Subcutaneous abdominal adipose tissue (tissue), 5 donors: ENCODE results near the gene NIPBL.
"Not testable (repeated sequence)": the region's sequence is repeated elsewhere in the genome, so short reads cannot be mapped to it uniquely, and the experiment has no call there.

ENCODE experiments used
- H3K27ac ChIP-seq: one replicate; pipeline ENCODE4 v1.7.0; 2013; ENCODE audit warnings: low read depth, mild to moderate bottlenecking, inconsistent platforms, low read length, moderate library complexity
- H3K27me3 ChIP-seq, 5 donors: one replicate each; pipeline ENCODE4 v1.7.0; 2013; ENCODE audit warnings: low read length in 5 of 5, inconsistent platforms in 1 of 5; ENCODE audit not compliant: control insufficient read depth in 5 of 5, insufficient read depth in 4 of 5
- H3K36me3 ChIP-seq, 5 donors: one replicate each; pipeline ENCODE4 v1.7.0; 2013; ENCODE audit warnings: low read length in 5 of 5; ENCODE audit not compliant: control insufficient read depth in 5 of 5, insufficient read depth in 5 of 5
- H3K4me1 ChIP-seq, 5 donors: one replicate each; pipeline ENCODE4 v1.7.0; 2013; ENCODE audit warnings: low read length in 5 of 5, mild to moderate bottlenecking in 3 of 5, moderate library complexity in 1 of 5; ENCODE audit not compliant: control insufficient read depth in 5 of 5, insufficient read depth in 5 of 5
- H3K4me3 ChIP-seq, 5 donors: one replicate each; pipeline ENCODE4 v1.7.0; 2013; ENCODE audit warnings: low read length in 5 of 5, low read depth in 1 of 5
- H3K9ac ChIP-seq, 5 donors: one replicate each; pipeline ENCODE4 v1.7.0; 2013; ENCODE audit warnings: low read length in 5 of 5, mild to moderate bottlenecking in 4 of 5, moderate library complexity in 3 of 5
- H3K9me3 ChIP-seq, 5 donors: one replicate each; pipeline ENCODE4 v1.7.0; 2013; ENCODE audit warnings: low read length in 5 of 5; ENCODE audit not compliant: control insufficient read depth in 5 of 5
- donor health status: healthy.
- donor health status: healthy.
- donor health status: healthy.
- donor health status: healthy.
- donor health status: healthy.

Gene NIPBL, protein sequence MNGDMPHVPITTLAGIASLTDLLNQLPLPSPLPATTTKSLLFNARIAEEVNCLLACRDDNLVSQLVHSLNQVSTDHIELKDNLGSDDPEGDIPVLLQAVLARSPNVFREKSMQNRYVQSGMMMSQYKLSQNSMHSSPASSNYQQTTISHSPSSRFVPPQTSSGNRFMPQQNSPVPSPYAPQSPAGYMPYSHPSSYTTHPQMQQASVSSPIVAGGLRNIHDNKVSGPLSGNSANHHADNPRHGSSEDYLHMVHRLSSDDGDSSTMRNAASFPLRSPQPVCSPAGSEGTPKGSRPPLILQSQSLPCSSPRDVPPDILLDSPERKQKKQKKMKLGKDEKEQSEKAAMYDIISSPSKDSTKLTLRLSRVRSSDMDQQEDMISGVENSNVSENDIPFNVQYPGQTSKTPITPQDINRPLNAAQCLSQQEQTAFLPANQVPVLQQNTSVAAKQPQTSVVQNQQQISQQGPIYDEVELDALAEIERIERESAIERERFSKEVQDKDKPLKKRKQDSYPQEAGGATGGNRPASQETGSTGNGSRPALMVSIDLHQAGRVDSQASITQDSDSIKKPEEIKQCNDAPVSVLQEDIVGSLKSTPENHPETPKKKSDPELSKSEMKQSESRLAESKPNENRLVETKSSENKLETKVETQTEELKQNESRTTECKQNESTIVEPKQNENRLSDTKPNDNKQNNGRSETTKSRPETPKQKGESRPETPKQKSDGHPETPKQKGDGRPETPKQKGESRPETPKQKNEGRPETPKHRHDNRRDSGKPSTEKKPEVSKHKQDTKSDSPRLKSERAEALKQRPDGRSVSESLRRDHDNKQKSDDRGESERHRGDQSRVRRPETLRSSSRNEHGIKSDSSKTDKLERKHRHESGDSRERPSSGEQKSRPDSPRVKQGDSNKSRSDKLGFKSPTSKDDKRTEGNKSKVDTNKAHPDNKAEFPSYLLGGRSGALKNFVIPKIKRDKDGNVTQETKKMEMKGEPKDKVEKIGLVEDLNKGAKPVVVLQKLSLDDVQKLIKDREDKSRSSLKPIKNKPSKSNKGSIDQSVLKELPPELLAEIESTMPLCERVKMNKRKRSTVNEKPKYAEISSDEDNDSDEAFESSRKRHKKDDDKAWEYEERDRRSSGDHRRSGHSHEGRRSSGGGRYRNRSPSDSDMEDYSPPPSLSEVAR (N-terminal part only)

DNA sequence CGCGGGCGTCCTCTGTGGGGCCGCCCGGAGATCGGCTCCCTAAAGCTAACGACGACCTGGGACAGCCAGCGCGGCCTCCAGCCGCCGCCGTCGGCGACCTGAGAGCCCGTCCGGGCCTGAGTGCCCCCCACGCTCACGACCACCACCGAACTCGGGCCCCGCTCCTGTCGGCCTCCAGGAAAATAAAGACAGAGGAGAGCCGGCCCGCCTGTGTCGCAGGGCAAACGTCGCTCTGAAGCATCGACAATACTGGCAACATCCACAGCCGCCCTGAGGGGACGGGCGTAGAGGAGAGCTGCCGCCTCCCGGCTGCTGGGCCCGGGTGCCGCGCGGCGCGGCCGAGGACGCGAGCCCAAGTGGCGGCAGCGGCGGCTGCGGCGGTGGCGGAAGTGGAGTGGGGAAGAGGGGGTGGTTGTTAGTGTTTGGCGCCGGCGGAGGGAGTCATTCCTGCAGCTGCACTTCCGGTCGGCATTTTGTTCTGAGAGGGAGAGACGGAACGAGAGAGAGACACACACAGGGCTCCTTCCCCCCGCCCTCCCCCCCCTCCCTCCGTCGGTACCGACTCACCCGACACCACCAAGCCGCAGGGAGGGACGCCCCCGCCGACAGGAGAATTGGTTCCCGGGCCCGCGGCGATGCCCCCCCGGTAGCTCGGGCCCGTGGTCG lies at the start of gene NIPBL:
Gene NIPBL (plus strand): TSS at position 471 of the 666 bp plus-strand sequence. CDS start 76,928 bp downstream, outside the sequence.
- H3K27me3 ChIP-seq: no peaks in the 10 kb centered on the region
- peak within 1 kb of the TSS; percentile 98 for H3K27ac ChIP-seq
- H3K9me3 ChIP-seq: no peaks in the 10 kb centered on the region

GRCh38 chr5:36832274-36832673 lies 44.3 kb upstream of the NIPBL start:
- H3K36me3 ChIP-seq: no peaks in the 10 kb centered on the region
- no peak overlapping the region for H3K9ac ChIP-seq
- no peak overlapping the region for H3K27ac ChIP-seq
- H3K27me3 ChIP-seq: no peaks in the 10 kb centered on the region
- peaks cover 0 to 1% (median 0%) of the 10 kb centered on the region in 5 donors for H3K4me1 ChIP-seq
- no peak overlapping the region for H3K4me3 ChIP-seq
- H3K9me3 ChIP-seq: no peaks in the 10 kb centered on the region

More for the DNA sequence above, at the start of gene NIPBL:
- Histone ChIP-seq H3K4me1 (peaks cover 0 to 54% (median 44%) of the 10 kb centered on the region in 5 donors), H3K36me3 (no peaks in the 10 kb centered on the region), H3K4me3 (peak within 1 kb of the TSS; percentile 98 to 99 (median 98)), H3K9ac (peak within 1 kb of the TSS; percentile 99)

DNA sequence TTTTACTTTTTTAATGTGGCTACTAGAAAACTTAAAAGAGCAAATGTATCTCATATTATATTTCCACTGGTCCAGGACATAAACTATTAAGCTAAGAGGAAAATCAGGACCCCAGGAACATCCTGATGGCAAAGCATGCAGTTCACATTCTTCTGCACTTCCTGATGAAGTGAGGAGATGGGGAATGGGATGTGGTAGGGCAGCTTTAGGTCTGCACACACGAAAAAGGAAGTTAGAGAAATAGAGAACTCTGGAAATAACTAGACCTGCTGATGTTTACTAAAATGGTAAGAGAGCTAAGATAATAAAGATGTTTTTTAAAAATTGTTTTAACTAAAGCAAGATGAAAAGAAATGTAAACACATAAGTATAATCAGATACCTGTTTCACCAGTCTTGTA lies 39.7 kb upstream of the NIPBL start:
- Histone ChIP-seq H3K36me3 (no peaks in the 10 kb centered on the region), H3K9ac (no peak overlapping the region), H3K9me3 (no peaks in the 10 kb centered on the region), H3K27ac (no peak overlapping the region), H3K27me3 (no peaks in the 10 kb centered on the region), H3K4me3 (no peak overlapping the region), H3K4me1 (peaks cover 0 to 6% (median 0%) of the 10 kb centered on the region in 5 donors)

DNA sequence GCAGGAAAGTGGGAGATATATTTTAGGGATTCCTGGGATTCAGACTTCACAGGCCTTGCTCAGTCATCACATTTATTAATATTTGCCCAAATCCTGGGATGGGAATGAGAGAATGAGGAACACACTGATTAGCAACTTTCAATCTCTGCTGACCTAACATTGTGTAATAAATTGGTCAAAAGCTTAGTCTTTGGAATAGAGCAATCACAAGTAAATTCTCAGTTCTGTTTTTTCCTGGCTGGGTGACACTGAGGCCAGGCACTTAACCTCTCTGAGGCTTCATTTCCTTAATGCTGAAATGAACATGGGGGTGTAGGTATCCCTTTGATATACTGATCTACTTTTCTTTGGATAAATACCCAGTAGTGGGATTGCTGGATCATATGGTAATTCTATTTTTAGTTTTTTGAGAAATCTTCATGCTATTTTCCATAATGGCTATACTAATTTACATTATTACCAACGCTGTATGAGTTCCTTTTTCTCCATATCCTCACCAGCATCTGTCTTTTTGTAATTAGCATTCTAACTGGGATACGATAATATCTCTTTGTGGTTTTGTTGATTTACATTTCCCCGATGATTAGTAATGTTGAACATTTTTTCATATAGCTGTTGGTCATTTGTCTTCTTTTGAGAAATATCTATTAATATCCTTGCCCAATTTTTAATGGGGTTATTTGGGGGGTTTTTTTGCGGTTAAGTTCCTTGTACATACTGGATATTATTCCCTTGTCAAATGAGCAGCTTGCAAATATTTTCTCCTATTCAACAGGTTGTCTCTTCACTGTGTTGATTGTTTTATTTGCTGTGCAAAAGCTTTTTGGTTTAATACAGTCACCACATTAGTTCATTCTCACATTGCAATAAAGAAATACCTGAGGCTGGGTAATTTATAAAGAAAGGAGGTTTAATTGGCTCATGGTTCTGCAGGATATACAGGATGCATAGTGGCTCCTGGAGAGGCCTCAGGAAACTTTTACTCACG lies 36.8 kb upstream of the NIPBL start:
- no peaks in the 10 kb centered on the region for H3K36me3 ChIP-seq
- H3K9ac ChIP-seq: no peak overlapping the region
- no peaks in the 10 kb centered on the region for H3K9me3 ChIP-seq
- H3K4me1 ChIP-seq: peaks cover 0 to 6% (median 0%) of the 10 kb centered on the region in 5 donors
- H3K27ac ChIP-seq: no peak overlapping the region
- no peaks in the 10 kb centered on the region for H3K27me3 ChIP-seq
- no peak overlapping the region for H3K4me3 ChIP-seq

GRCh38 chr5:36841677-36842076 lies 34.9 kb upstream of the NIPBL start:
- Histone ChIP-seq H3K36me3 (no peaks in the 10 kb centered on the region), H3K4me1 (peaks cover 0 to 6% (median 0%) of the 10 kb centered on the region in 5 donors), H3K4me3 (no peak overlapping the region), H3K27ac (no peak overlapping the region), H3K9me3 (no peaks in the 10 kb centered on the region), H3K9ac (no peak overlapping the region), H3K27me3 (no peaks in the 10 kb centered on the region)

DNA sequence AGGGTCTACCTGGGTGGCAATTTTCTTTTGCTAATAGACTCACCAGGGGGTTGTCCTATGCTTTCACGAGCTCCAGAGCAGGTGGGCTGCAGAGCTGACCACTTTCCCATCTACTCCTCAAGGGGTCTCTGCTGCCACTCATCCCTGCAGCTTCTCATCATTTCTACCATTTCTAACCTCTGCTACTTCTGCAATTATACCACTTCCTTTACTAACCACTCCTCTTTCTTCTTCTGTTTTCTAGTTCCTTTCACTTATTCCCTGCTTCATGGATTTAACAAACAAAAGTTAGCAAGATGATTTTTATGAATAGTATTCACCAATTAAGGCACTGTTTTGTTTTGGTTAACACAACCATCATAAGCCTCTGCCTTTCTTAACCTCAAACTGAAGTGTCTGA lies 34.5 kb upstream of the NIPBL start:
- peaks cover 0 to 6% (median 0%) of the 10 kb centered on the region in 5 donors for H3K4me1 ChIP-seq
- no peak overlapping the region for H3K9ac ChIP-seq
- H3K36me3 ChIP-seq: no peaks in the 10 kb centered on the region
- H3K27ac ChIP-seq: no peak overlapping the region
- H3K9me3 ChIP-seq: no peaks in the 10 kb centered on the region
- H3K4me3 ChIP-seq: no peak overlapping the region
- no peaks in the 10 kb centered on the region for H3K27me3 ChIP-seq

GRCh38 chr5:36844305-36844704 lies 32.3 kb upstream of the NIPBL start:
- Histone ChIP-seq H3K4me1 (no peaks in the 10 kb centered on the region), H3K27me3 (no peaks in the 10 kb centered on the region), H3K36me3 (no peaks in the 10 kb centered on the region), H3K27ac (no peak overlapping the region), H3K4me3 (no peak overlapping the region), H3K9ac (no peak overlapping the region), H3K9me3 (no peaks in the 10 kb centered on the region)

GRCh38 chr5:36848545-36848944 lies 28.0 kb upstream of the NIPBL start:
- not testable (repeated sequence) for H3K9me3 ChIP-seq, H3K4me3 ChIP-seq, H3K9ac ChIP-seq, H3K27ac ChIP-seq, H3K4me1 ChIP-seq, H3K27me3 ChIP-seq, H3K36me3 ChIP-seq

DNA sequence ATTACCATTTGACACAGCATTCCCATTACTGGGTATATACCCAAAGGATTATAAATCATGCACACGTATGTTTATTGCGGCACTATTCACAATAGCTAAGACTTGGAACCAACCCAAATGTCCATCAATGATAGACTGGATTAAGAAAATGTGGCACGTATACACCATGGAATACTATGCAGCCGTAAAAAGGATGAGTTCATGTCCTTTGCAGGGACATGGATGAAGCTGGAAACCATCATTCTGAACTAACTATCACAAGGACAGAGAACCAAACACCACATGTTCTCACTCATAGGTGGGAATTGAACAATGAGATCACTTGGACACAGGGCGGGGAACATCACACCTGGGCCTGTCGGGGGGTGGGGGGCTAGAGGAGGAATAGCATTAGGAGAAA lies 23.7 kb upstream of the NIPBL start:
- not testable (repeated sequence) for H3K9me3 ChIP-seq, H3K9ac ChIP-seq, H3K4me1 ChIP-seq

More for the DNA sequence above, 23.7 kb upstream of the NIPBL start:
- not testable (repeated sequence) for H3K27ac ChIP-seq, H3K4me3 ChIP-seq, H3K36me3 ChIP-seq, H3K27me3 ChIP-seq
